Measurements from ENCODE around the gene CMTM7. TPM values are rescaled to one million over a fixed set of nuclear protein-coding genes. Genes with fewer than 3 reads are reported as not detected.
"Not testable (repeated sequence)": the region's sequence is repeated elsewhere in the genome, so short reads cannot be mapped to it uniquely, and the experiment has no call there.

The CMTM7 gene
- total RNA-seq, 2 donors from 2014 or later, result 26.9 to 51.1 TPM

DNA sequence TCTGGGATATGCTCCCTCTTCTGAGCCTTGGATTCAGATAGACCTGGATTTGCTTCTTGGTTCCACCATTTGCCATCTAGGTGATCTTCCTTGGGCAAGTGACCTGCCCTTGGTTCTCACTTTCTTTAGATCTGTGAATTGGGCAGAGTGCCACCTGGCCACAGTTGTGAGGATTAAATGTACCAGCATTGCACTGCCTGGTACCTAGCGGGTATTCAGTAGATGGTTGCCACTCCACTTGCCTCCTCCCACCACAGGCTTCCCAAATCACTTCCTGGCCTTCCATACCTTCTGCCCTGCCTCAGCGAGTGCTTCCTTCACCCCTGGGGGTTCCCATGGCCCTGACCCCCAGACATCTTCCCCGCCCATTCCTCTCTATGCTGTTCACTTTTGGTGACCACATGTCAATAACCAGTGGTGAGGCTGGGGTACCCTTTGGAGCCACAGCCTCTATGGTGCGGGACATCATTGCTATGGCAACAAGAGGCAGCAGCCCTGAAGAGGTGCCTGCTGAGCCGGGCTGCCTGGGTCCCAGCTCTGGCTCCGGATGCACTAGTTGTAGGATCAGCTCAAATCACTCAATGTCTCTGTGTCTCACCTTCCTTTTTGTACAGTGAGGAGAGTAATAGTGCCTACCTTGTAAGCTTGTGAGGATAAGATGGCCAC lies 40.5 kb downstream of the CMTM7 start:
- H3K36me3 Mint-ChIP-seq (ENCODE audit: low read depth), result no peaks in the 10 kb centered on the region
- peak overlapping the region; percentile 86 for H3K27ac Mint-ChIP-seq
- peak overlapping the region; percentile 77 for H3K4me3 Mint-ChIP-seq

GRCh38 chr3:32432711-32433530 lies 41.3 kb downstream of the CMTM7 start:
- peak; percentile 74 for ATAC-seq (replicated peaks)
- no peaks in the 10 kb centered on the region for H3K36me3 Mint-ChIP-seq (ENCODE audit: low read depth)
- H3K4me3 Mint-ChIP-seq, result peak overlapping the region; percentile 77
- peaks cover 50% of the 10 kb centered on the region for H3K4me1 Mint-ChIP-seq
- H3K27me3 Mint-ChIP-seq, result no peaks in the 10 kb centered on the region
- H3K9me3 Mint-ChIP-seq, result no peaks in the 10 kb centered on the region
- H3K27ac Mint-ChIP-seq, result peak overlapping the region; percentile 86

More for the DNA sequence above, 40.5 kb downstream of the CMTM7 start:
- peaks cover 56% of the 10 kb centered on the region for H3K4me1 Mint-ChIP-seq
- no peaks in the 10 kb centered on the region for H3K9me3 Mint-ChIP-seq
- H3K27me3 Mint-ChIP-seq, result no peaks in the 10 kb centered on the region
- ATAC-seq (replicated peaks), result peak; percentile 8

DNA sequence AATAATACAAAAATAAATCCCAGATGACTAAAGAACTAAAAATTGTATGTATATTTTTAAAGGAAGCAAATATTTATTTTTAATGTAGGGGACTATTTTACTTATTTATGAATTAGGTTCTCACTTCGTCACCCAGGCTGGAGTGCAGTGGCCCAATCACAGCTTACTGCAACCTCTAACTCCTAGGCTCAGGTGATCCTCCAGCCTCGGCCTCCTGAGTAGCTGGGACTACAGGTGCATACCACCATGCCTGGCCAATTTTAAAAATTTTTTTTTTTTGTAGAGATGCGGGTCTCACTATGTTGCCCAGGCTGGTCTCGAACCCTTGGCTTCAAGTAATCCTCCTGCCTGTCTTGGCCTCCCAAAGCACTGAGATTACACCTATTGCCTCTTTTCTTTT lies 42.6 kb downstream of the CMTM7 start:
- Mint-ChIP-seq H3K9me3 (no peaks in the 10 kb centered on the region), H3K27me3 (no peaks in the 10 kb centered on the region), H3K4me3 (no peak overlapping the region), H3K4me1 (peaks cover 51% of the 10 kb centered on the region), H3K36me3 (ENCODE audit: low read depth) (no peaks in the 10 kb centered on the region), H3K27ac (no peak overlapping the region)
- ATAC-seq (replicated peaks), result no peak

DNA sequence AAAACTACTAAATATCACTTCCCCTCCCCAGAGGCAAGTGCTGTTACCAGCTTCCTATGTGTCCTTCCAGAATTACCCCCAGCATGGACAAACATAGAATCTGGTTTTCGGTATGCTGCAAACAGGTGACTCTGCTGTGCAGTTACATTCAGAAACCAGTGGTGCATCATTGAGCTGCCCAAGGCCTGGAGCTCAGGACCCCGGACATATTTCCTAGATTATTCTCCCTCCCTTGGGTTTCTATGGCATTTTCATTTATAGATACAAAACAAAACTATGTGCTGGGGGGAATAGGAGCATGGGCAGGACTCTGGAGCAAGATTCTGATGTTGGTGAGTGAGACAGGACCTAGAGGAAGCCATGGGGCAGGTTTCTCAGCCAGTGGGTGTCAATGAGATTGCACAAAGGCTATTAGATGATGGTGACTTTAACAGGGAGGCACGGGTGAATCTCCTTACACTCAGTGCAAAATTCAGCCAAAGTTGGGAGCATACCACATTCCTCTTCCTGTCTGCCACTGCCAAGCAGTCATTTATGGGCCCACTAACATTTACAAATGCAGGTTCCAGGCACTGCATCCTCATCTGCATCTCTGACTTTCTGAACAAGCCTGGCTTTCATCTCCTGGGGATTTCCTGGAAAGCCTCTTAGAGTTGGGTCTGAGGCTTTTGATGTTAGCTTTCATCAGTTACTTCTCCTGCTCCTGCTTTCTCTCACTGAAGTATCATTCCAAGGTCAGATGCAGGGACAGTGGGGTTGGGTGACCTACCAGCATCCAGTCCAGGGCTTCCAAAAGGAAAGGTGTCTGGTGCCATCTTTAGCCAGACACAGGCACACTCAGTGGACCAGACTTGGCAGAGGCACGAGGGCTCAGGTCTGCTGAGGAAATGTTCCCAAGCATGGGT lies 44.5 kb downstream of the CMTM7 start:
- peak overlapping the region; percentile 62 for H3K4me3 Mint-ChIP-seq
- H3K27me3 Mint-ChIP-seq, result no peaks in the 10 kb centered on the region
- no peak for ATAC-seq (replicated peaks)
- no peaks in the 10 kb centered on the region for H3K9me3 Mint-ChIP-seq
- H3K4me1 Mint-ChIP-seq, result peaks cover 42% of the 10 kb centered on the region
- no peaks in the 10 kb centered on the region for H3K36me3 Mint-ChIP-seq (ENCODE audit: low read depth)
- H3K27ac Mint-ChIP-seq, result peak overlapping the region; percentile 74

GRCh38 chr3:32436816-32437189 lies 45.1 kb downstream of the CMTM7 start:
- H3K4me1 Mint-ChIP-seq, result peaks cover 41% of the 10 kb centered on the region
- H3K4me3 Mint-ChIP-seq, result peak overlapping the region; percentile 62
- H3K27ac Mint-ChIP-seq, result peak overlapping the region; percentile 74
- H3K36me3 Mint-ChIP-seq (ENCODE audit: low read depth), result peaks cover under 1% of the 10 kb centered on the region
- H3K27me3 Mint-ChIP-seq, result no peaks in the 10 kb centered on the region
- no peak for ATAC-seq (replicated peaks)
- H3K9me3 Mint-ChIP-seq, result no peaks in the 10 kb centered on the region

DNA sequence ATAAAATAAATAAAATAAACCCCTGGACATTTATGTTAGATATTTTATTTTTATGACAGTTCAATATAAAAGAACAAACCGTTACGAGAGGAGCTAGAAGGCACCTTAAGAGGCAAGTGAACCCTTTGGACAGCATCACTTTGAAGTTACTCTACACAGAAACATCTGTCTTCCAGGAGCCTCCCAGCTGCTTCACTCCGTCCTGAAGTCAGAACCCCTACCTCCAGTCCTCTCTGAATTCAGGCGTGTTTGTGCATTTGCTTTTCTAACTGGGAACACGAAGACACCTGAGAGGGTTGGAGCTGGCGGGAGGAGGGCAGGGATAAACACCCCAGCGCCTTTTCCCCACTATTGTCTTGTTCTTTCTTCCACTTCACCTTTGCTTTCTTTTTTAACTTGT lies 46.2 kb downstream of the CMTM7 start:
- Mint-ChIP-seq H3K27me3 (no peaks in the 10 kb centered on the region), H3K27ac (peak overlapping the region; percentile 78), H3K9me3 (no peaks in the 10 kb centered on the region), H3K36me3 (ENCODE audit: low read depth) (peaks cover 11% of the 10 kb centered on the region), H3K4me3 (peak overlapping the region; percentile 64), H3K4me1 (peaks cover 38% of the 10 kb centered on the region)
- no peak for ATAC-seq (replicated peaks)

- Mint-ChIP-seq H3K4me3 (peak overlapping the region; percentile 64), H3K27me3 (no peaks in the 10 kb centered on the region), H3K27ac (peak overlapping the region; percentile 78)
Measured at GRCh38 chr3:32438596-32439344, 47.1 kb downstream of the CMTM7 start.

GRCh38 chr3:32439421-32439820 lies 47.8 kb downstream of the CMTM7 start:
- H3K36me3 Mint-ChIP-seq (ENCODE audit: low read depth), result peaks cover 20% of the 10 kb centered on the region
- peaks cover 47% of the 10 kb centered on the region for H3K4me1 Mint-ChIP-seq
- peak; percentile 27 for ATAC-seq (replicated peaks)
- H3K4me3 Mint-ChIP-seq, result peak overlapping the region; percentile 64
- H3K27ac Mint-ChIP-seq, result peak overlapping the region; percentile 78
- not testable (repeated sequence) for H3K9me3 Mint-ChIP-seq, H3K27me3 Mint-ChIP-seq

More at GRCh38 chr3:32438596-32439344, 47.1 kb downstream of the CMTM7 start:
- ATAC-seq (replicated peaks), result peak; percentile 89
- peaks cover 44% of the 10 kb centered on the region for H3K4me1 Mint-ChIP-seq
- H3K36me3 Mint-ChIP-seq (ENCODE audit: low read depth), result peaks cover 20% of the 10 kb centered on the region
- no peaks in the 10 kb centered on the region for H3K9me3 Mint-ChIP-seq

DNA sequence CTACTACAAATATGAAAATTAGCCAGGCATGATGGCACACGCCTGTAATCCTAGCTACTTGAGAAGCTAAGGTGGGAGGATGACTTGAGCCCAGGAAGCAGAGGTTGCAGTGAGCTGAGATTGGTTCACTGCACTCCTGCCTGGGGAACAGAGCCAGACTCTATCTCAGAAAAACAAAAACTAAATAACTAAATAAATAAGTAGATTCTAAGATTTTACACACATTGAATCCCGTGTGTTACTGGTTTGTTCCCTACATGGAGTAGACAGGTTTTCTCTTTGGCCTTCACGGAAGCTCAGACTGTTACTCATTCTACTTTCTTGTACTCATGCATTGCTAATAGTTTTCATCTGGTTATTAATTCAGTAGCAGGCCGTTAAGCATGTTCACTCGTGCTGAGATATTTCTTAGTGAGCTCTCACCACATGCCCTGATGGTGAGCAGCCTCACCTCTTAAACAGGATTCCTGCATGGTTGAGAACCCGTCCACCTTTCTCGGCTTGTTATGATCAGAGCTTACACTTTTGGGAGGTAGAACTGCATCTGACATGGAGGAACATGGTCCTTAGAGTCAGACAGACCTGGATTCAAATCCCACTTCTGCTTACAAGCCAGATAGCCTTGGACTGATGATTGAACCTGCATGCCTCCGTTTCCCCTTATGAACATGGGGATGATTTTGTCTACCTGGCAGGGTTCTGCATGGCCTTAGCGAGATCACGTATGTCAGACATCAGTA lies 49.1 kb downstream of the CMTM7 start:
- no peak for ATAC-seq (replicated peaks)
- no peak overlapping the region for H3K27ac Mint-ChIP-seq
- no peaks in the 10 kb centered on the region for H3K9me3 Mint-ChIP-seq
- no peaks in the 10 kb centered on the region for H3K27me3 Mint-ChIP-seq
- peaks cover 25% of the 10 kb centered on the region for H3K36me3 Mint-ChIP-seq (ENCODE audit: low read depth)
- peaks cover 47% of the 10 kb centered on the region for H3K4me1 Mint-ChIP-seq
- H3K4me3 Mint-ChIP-seq, result no peak overlapping the region

- Mint-ChIP-seq H3K27ac (peak overlapping the region; percentile 85), H3K4me1 (peaks cover 48% of the 10 kb centered on the region)
Measured at GRCh38 chr3:32442766-32443165, 51.1 kb downstream of the CMTM7 start.

GRCh38 chr3:32443478-32443877 lies 51.8 kb downstream of the CMTM7 start:
- ATAC-seq (replicated peaks), result peak; percentile 64
- Mint-ChIP-seq H3K4me1 (peaks cover 45% of the 10 kb centered on the region), H3K9me3 (no peaks in the 10 kb centered on the region), H3K27me3 (no peaks in the 10 kb centered on the region), H3K36me3 (ENCODE audit: low read depth) (peaks cover 51% of the 10 kb centered on the region), H3K27ac (peak overlapping the region; percentile 85), H3K4me3 (peak overlapping the region; percentile 32)

More at GRCh38 chr3:32442766-32443165, 51.1 kb downstream of the CMTM7 start:
- Mint-ChIP-seq H3K27me3 (no peaks in the 10 kb centered on the region), H3K9me3 (no peaks in the 10 kb centered on the region), H3K36me3 (ENCODE audit: low read depth) (peaks cover 44% of the 10 kb centered on the region), H3K4me3 (no peak overlapping the region)
- ATAC-seq (replicated peaks), result no peak

- Mint-ChIP-seq H3K4me3 (no peak overlapping the region), H3K27ac (peak overlapping the region; percentile 63), H3K36me3 (ENCODE audit: low read depth) (peaks cover 71% of the 10 kb centered on the region), H3K9me3 (no peaks in the 10 kb centered on the region), H3K4me1 (peaks cover 32% of the 10 kb centered on the region), H3K27me3 (no peaks in the 10 kb centered on the region)
- peak; percentile 17 for ATAC-seq (replicated peaks)
Measured at GRCh38 chr3:32447865-32448400, 56.3 kb downstream of the CMTM7 start.
